ENCODE data around the gene EVX1. TPM values are rescaled to one million over a fixed set of nuclear protein-coding genes. Genes with fewer than 3 reads are reported as not detected.

The EVX1 gene
- total and polyA plus RNA-seq, 2 of the 8 experiments (the other 6 are each of a cell fraction or from before 2014, with no cell fraction given): not detected

DNA sequence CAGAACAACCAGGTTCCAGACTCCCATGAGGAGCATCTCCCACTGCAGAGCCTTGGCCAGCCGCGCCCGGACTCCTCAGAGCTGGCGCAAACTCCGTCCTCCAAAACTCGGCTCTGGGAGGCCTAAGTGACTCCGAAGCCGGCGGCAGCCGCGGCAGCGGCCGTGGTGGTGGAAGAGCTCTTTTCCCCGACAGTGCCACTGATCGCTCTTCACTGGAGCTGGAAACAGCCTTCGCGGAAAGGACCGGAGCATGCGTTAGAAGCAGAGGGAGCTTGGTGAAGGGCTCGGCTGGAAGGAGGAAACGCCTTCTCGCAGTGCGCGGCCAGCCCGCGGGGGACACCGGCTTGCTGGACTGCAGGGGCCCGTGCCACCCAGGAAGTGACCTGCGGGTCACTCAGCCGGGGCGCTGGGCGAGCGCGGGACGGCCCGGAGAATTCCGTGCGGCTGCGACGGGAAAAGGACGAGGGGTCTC is 37.7 kb upstream of the EVX1 start:
- H3K23ac ChIP-seq (ENCODE audit: insufficient read length): no peak overlapping the region
- no peak overlapping the region for H3K27ac ChIP-seq (ENCODE audit: low read depth, low read length)
- no peak overlapping the region for H4K5ac ChIP-seq (ENCODE audit: insufficient read length, low read depth, low read length)
- no peak overlapping the region for H4K91ac ChIP-seq (replicated peaks; ENCODE audit: insufficient read length, low read length)
- H2BK5ac ChIP-seq (ENCODE audit: low read depth, low read length): no peak overlapping the region
- H3K4me1 ChIP-seq (replicated peaks in 1 of 4; ENCODE audit: control insufficient read depth in 3 of 4, insufficient read depth in 4 of 4, low read length in 3 of 4): peaks cover 0 to 4% (median 1%) of the 10 kb centered on the region in 4 experiments; a peak in 4 of 7 replicates
- H3K18ac ChIP-seq (ENCODE audit: extremely low read depth, low read length): no peak overlapping the region; the same call in 1 of the 2 replicates
- no peak overlapping the region for H2AK5ac ChIP-seq (ENCODE audit: low read depth, low read length)
- no peak overlapping the region for H2AFZ ChIP-seq (ENCODE audit: low read length)
- 0 out of 2 replicates have a peak overlapping the region, but pooled peaks have one; percentile 81 for H2BK12ac ChIP-seq (ENCODE audit: low read depth, low read length)
- H3K27me3 ChIP-seq (replicated peaks in 1 of 4; ENCODE audit: control insufficient read depth in 3 of 4, extremely low read depth in 1 of 4, insufficient read depth in 3 of 4, low read length in 3 of 4): peaks cover 97 to 100% (median 100%) of the 10 kb centered on the region in 4 experiments
- ChIA-PET CTCF (ENCODE audit: partially characterized antibody) (interaction anchor here (0.6 to 1.6 kb wide), 9 partner anchors 9 to 570 kb away, joined by 3 to 7 read pairs (median 3); no protein-coding TSS in a partner anchor), POLR2A (ENCODE audit: partially characterized antibody) (interaction anchor here (1.2 kb wide), 1 partner anchor 34 kb away, joined by 3 read pairs; no protein-coding TSS in a partner anchor)
- H3K4me3 ChIP-seq (ENCODE audit: extremely low read depth in 1 of 4, insufficient read depth in 2 of 4, low read depth in 3 of 4, low read length in 4 of 4): no peak overlapping the region
- H4K8ac ChIP-seq (ENCODE audit: extremely low read depth, insufficient read depth, low read length): peak overlapping the region; percentile 65; the same call in 1 of the 2 replicates
- no peak overlapping the region for H2BK15ac ChIP-seq (ENCODE audit: low read length)
- H3K4me2 ChIP-seq (ENCODE audit: insufficient read depth in 1 of 2, low read depth in 2 of 2, low read length in 2 of 2): peak overlapping the region; percentile 13 to 34; a peak in 3 of 4 replicates
- H3K4ac ChIP-seq (replicated peaks; ENCODE audit: insufficient read length, low read depth, low read length): no peak overlapping the region
- H4K20me1 ChIP-seq (replicated peaks in 1 of 2; ENCODE audit: control insufficient read depth in 1 of 2, insufficient read depth in 2 of 2, low read length in 2 of 2): peaks cover 30 to 47% of the 10 kb centered on the region in 2 experiments
- no peak overlapping the region for H2BK120ac ChIP-seq (replicated peaks; ENCODE audit: low read depth, low read length)
- H3K9me3 ChIP-seq (ENCODE audit: insufficient read depth in 2 of 2, low read depth in 1 of 2, low read length in 1 of 2): no peaks in the 10 kb centered on the region
- no peaks in the 10 kb centered on the region for H3K79me2 ChIP-seq (ENCODE audit: control insufficient read depth in 1 of 2, insufficient read depth in 2 of 2, low read length in 2 of 2)
- no peak overlapping the region for H3K14ac ChIP-seq (ENCODE audit: insufficient read length)
- H3K23me2 ChIP-seq (ENCODE audit: low read depth, low read length): no peaks in the 10 kb centered on the region; the same call in 1 of the 2 replicates
- FAIRE-seq (no peak), DNase-seq (ENCODE audit: low read depth in 1 of 2, low spot score in 2 of 2) (peak in 1 of 2 experiments; percentile 61)
- no peaks in the 10 kb centered on the region; the same call in 1 of the 2 replicates for H3K79me1 ChIP-seq (ENCODE audit: low read depth, low read length)
- H2BK20ac ChIP-seq (ENCODE audit: low read length): no peak overlapping the region
- no peak overlapping the region for H3K56ac ChIP-seq (replicated peaks; ENCODE audit: insufficient read length, low read depth, low read length)
- WGBS, 2 experiments (ENCODE audit: extremely low coverage in 1 of 2, insufficient coverage in 1 of 2, insufficient read length in 1 of 2, insufficient replicate concordance in 2 of 2, low coverage in 1 of 2, low lambda C conversion rate in 2 of 2, missing lambda C conversion rate in 1 of 2): 7% methylated on average over 38 of the region's 41 CpGs; no CpG with 5 or more reads in 1 of the 2 experiments
- H3K36me3 ChIP-seq (ENCODE audit: control insufficient read depth in 2 of 4, insufficient read depth in 4 of 4, low read length in 3 of 4): peaks cover 0 to 11% (median 0%) of the 10 kb centered on the region in 4 experiments; a peak in 1 of 8 replicates
- no peak overlapping the region for H3K9ac ChIP-seq (replicated peaks in 1 of 4; ENCODE audit: extremely low read depth in 1 of 4, low read depth in 3 of 4, low read length in 3 of 4)
- TF ChIP-seq RXRA (IDR thresholded peaks at IDR 0.05; ENCODE audit: insufficient read depth, low read depth, low read length): no peak
- no peak for TF ChIP-seq ASH2L (IDR thresholded peaks at IDR 0.05; ENCODE audit: low read length)
- TF ChIP-seq, protein P1, sequence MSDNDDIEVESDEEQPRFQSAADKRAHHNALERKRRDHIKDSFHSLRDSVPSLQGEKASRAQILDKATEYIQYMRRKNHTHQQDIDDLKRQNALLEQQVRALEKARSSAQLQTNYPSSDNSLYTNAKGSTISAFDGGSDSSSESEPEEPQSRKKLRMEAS (IDR thresholded peaks at IDR 0.05): peak; percentile 24; the same call in 1 of the 2 replicates
- TF ChIP-seq, protein P2, sequence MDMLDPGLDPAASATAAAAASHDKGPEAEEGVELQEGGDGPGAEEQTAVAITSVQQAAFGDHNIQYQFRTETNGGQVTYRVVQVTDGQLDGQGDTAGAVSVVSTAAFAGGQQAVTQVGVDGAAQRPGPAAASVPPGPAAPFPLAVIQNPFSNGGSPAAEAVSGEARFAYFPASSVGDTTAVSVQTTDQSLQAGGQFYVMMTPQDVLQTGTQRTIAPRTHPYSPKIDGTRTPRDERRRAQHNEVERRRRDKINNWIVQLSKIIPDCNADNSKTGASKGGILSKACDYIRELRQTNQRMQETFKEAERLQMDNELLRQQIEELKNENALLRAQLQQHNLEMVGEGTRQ (IDR thresholded peaks at IDR 0.05; ENCODE audit: low read length): no peak
- no peak for TF ChIP-seq POLR2AphosphoS5 (IDR thresholded peaks at IDR 0.05; ENCODE audit: low read depth, low read length)
- TF ChIP-seq SUZ12 (IDR thresholded peaks at IDR 0.05; ENCODE audit: low read length): no peak; the same call in 1 of the 2 replicates
- TF ChIP-seq RNF2 (IDR thresholded peaks at IDR 0.05; ENCODE audit: borderline replicate concordance, low read depth, low read length, missing control alignments, poor library complexity, severe bottlenecking): peak; percentile 31
- TF ChIP-seq BRCA1 (IDR thresholded peaks at IDR 0.05; ENCODE audit: low read depth, low read length): no peak
- TF ChIP-seq TAF1 (IDR thresholded peaks at IDR 0.05; ENCODE audit: low read depth, low read length): no peak
- 0 out of 2 replicates have a peak, but pooled peaks have one; percentile 93 for TF ChIP-seq CBX8 (IDR thresholded peaks at IDR 0.05; ENCODE audit: borderline replicate concordance, low read depth, low read length)
- TF ChIP-seq CTBP2 (IDR thresholded peaks at IDR 0.05; ENCODE audit: borderline replicate concordance, insufficient read depth, insufficient read length, low read length): no peak

Data from H1 (cell line).